ENCODE data around the gene ISM1.

The ISM1 gene

DNA sequence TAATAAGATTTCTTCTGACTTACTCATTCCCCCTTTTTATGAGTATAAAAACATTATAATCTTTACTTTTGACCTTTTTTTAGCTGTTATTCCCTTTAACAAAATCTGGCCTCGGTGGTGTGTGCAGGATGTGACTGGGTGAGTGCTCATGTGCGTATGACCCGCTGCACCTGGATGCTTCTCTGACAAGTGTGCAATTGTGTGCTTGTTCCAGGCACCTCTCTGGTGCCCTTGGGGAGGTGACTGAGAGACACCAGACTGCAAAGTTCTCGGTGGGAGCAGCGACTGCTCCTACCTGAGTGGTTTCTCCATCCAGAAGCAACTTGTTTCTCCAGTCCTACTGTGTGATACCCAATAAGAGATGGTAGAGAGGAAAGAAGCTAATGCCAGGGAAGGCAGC, 65.0 kb downstream of the ISM1 start:
- TF ChIP-seq CTCF (IDR thresholded peaks at IDR 0.05; ENCODE audit: low read length) (no peak), EZH2phosphoT487 (IDR thresholded peaks at IDR 0.05; ENCODE audit: low read length) (no peak), EZH2 (optimal IDR thresholded peaks at IDR 0.05; ENCODE audit: low read depth, low read length) (no peak)
- Histone ChIP-seq H3F3A (ENCODE audit: insufficient read depth, low read length) (no peaks in the 10 kb centered on the region), H3K36me3 (replicated peaks; ENCODE audit: insufficient read depth, low read length) (no peaks in the 10 kb centered on the region), H3K9me3 (replicated peaks; ENCODE audit: insufficient read depth, low read length) (no peaks in the 10 kb centered on the region), H3K4me2 (ENCODE audit: low read depth, low read length) (no peak overlapping the region), H3K9ac (ENCODE audit: low read length) (no peak overlapping the region), H3K9me2 (replicated peaks; ENCODE audit: insufficient read depth, low read length) (no peaks in the 10 kb centered on the region), H3K79me2 (ENCODE audit: low read length) (no peaks in the 10 kb centered on the region), H2AFZ (ENCODE audit: low read length) (no peak overlapping the region), H3K4me3 (ENCODE audit: low read length) (no peak overlapping the region), H4K20me1 (ENCODE audit: insufficient read depth, low read length) (no peaks in the 10 kb centered on the region), H3K27ac (ENCODE audit: low read length) (no peak overlapping the region), H3K27me3 (replicated peaks; ENCODE audit: insufficient read depth, low read length) (no peaks in the 10 kb centered on the region), H3K4me1 (ENCODE audit: low read length) (no peaks in the 10 kb centered on the region)
- DNase-seq = no peak

- Histone ChIP-seq H3K9me3 (replicated peaks; ENCODE audit: insufficient read depth, low read length) (no peaks in the 10 kb centered on the region), H3K4me3 (ENCODE audit: low read length) (no peak overlapping the region), H3K9me2 (replicated peaks; ENCODE audit: insufficient read depth, low read length) (no peaks in the 10 kb centered on the region), H3K79me2 (ENCODE audit: low read length) (no peaks in the 10 kb centered on the region), H3K4me2 (ENCODE audit: low read depth, low read length) (no peak overlapping the region), H2AFZ (ENCODE audit: low read length) (no peak overlapping the region), H3K4me1 (ENCODE audit: low read length) (no peaks in the 10 kb centered on the region), H3K36me3 (replicated peaks; ENCODE audit: insufficient read depth, low read length) (no peaks in the 10 kb centered on the region), H3K27ac (ENCODE audit: low read length) (no peak overlapping the region), H4K20me1 (ENCODE audit: insufficient read depth, low read length) (no peaks in the 10 kb centered on the region), H3K9ac (ENCODE audit: low read length) (no peak overlapping the region), H3F3A (ENCODE audit: insufficient read depth, low read length) (no peaks in the 10 kb centered on the region), H3K27me3 (replicated peaks; ENCODE audit: insufficient read depth, low read length) (no peaks in the 10 kb centered on the region)
- TF ChIP-seq CTCF (IDR thresholded peaks at IDR 0.05; ENCODE audit: low read length) (no peak), EZH2phosphoT487 (IDR thresholded peaks at IDR 0.05; ENCODE audit: low read length) (no peak), EZH2 (optimal IDR thresholded peaks at IDR 0.05; ENCODE audit: low read depth, low read length) (no peak)
- DNase-seq = no peak
Observed at GRCh38 chr20:13286607-13287006, 65.5 kb downstream of the ISM1 start.

DNA sequence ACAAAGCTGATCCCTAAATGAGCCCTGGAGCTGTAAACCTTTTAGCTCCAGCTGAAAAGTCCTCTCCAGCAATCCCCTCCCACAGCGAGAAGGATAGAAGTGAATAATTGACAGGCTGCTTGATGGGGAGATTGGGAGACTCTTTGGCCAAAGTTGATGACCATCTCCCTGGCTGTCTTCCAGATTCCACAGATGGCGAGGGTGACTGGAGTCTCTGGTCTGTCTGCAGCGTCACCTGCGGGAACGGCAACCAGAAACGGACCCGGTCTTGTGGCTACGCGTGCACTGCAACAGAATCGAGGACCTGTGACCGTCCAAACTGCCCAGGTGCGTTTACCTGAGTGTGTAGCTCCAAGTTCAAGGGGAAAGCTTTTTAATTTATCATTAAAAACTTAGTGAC, 67.3 kb downstream of the ISM1 start:
- H3K9ac ChIP-seq (ENCODE audit: low read length) = no peak overlapping the region
- no peaks in the 10 kb centered on the region for H3K9me3 ChIP-seq (replicated peaks; ENCODE audit: insufficient read depth, low read length)
- H4K20me1 ChIP-seq (ENCODE audit: insufficient read depth, low read length) = no peaks in the 10 kb centered on the region
- no peak overlapping the region for H3K27ac ChIP-seq (ENCODE audit: low read length)
- no peak for TF ChIP-seq EZH2phosphoT487 (IDR thresholded peaks at IDR 0.05; ENCODE audit: low read length)
- no peak for TF ChIP-seq EZH2 (optimal IDR thresholded peaks at IDR 0.05; ENCODE audit: low read depth, low read length)
- DNase-seq = no peak
- no peaks in the 10 kb centered on the region for H3K27me3 ChIP-seq (replicated peaks; ENCODE audit: insufficient read depth, low read length)
- no peak overlapping the region for H3K4me2 ChIP-seq (ENCODE audit: low read depth, low read length)
- no peak overlapping the region for H2AFZ ChIP-seq (ENCODE audit: low read length)
- H3K36me3 ChIP-seq (replicated peaks; ENCODE audit: insufficient read depth, low read length) = no peaks in the 10 kb centered on the region
- H3K79me2 ChIP-seq (ENCODE audit: low read length) = no peaks in the 10 kb centered on the region
- H3K9me2 ChIP-seq (replicated peaks; ENCODE audit: insufficient read depth, low read length) = no peaks in the 10 kb centered on the region
- H3K4me1 ChIP-seq (ENCODE audit: low read length) = no peaks in the 10 kb centered on the region
- no peaks in the 10 kb centered on the region for H3F3A ChIP-seq (ENCODE audit: insufficient read depth, low read length)
- H3K4me3 ChIP-seq (ENCODE audit: low read length) = no peak overlapping the region

GRCh38 chr20:13289031-13289430, 68.0 kb downstream of the ISM1 start:
- H3K9ac ChIP-seq (ENCODE audit: low read length) = no peak overlapping the region
- no peaks in the 10 kb centered on the region for H3K36me3 ChIP-seq (replicated peaks; ENCODE audit: insufficient read depth, low read length)
- H3K9me2 ChIP-seq (replicated peaks; ENCODE audit: insufficient read depth, low read length) = no peaks in the 10 kb centered on the region
- no peak overlapping the region for H2AFZ ChIP-seq (ENCODE audit: low read length)
- no peaks in the 10 kb centered on the region for H3K79me2 ChIP-seq (ENCODE audit: low read length)
- DNase-seq = no peak
- H3K4me2 ChIP-seq (ENCODE audit: low read depth, low read length) = no peak overlapping the region
- no peaks in the 10 kb centered on the region for H3F3A ChIP-seq (ENCODE audit: insufficient read depth, low read length)
- no peak overlapping the region for H3K27ac ChIP-seq (ENCODE audit: low read length)
- no peaks in the 10 kb centered on the region for H4K20me1 ChIP-seq (ENCODE audit: insufficient read depth, low read length)
- TF ChIP-seq CTCF (IDR thresholded peaks at IDR 0.05; ENCODE audit: low read length) (no peak), EZH2 (optimal IDR thresholded peaks at IDR 0.05; ENCODE audit: low read depth, low read length) (no peak), EZH2phosphoT487 (IDR thresholded peaks at IDR 0.05; ENCODE audit: low read length) (no peak)
- no peaks in the 10 kb centered on the region for H3K4me1 ChIP-seq (ENCODE audit: low read length)
- no peaks in the 10 kb centered on the region for H3K27me3 ChIP-seq (replicated peaks; ENCODE audit: insufficient read depth, low read length)
- no peak overlapping the region for H3K4me3 ChIP-seq (ENCODE audit: low read length)
- H3K9me3 ChIP-seq (replicated peaks; ENCODE audit: insufficient read depth, low read length) = no peaks in the 10 kb centered on the region

All from MM.1S (cell line).